Testis (tissue), 3 donors: ENCODE results near the gene MRPL45. TPM values are rescaled to one million over a fixed set of nuclear protein-coding genes. Genes with fewer than 3 reads are reported as not detected.

Experiments
- DNase-seq: peaks from one replicate; pipeline ENCODE4 v3.0.0-alpha.2; 2019
- H3K27ac ChIP-seq, 2 donors: fragments of 200-600 bp; sonication (generic); one replicate each; pipeline ENCODE4 v1.5.1; 2019
- H3K27me3 ChIP-seq: fragments of 200-600 bp; sonication (generic); one replicate; pipeline ENCODE4 v1.5.1; 2019
- H3K36me3 ChIP-seq: fragments of 200-600 bp; sonication (generic); one replicate; pipeline ENCODE4 v1.5.1; 2017; ENCODE audit warnings: low read depth; ENCODE audit errors: missing control alignments
- H3K4me1 ChIP-seq: fragments of 200-600 bp; sonication (generic); one replicate; pipeline ENCODE4 v1.5.1; 2019
- H3K4me3 ChIP-seq, 2 donors: fragments of 200-600 bp; sonication (generic); one replicate each; pipeline ENCODE4 v1.5.1; 2017 to 2019
- H3K9me3 ChIP-seq: fragments of 200-600 bp; sonication (generic); one replicate; pipeline ENCODE4 v1.5.1; 2017
- POLR2A ChIP-seq: fragments of 450-650 bp; IDR thresholded peaks from one replicate; pipeline ENCODE4 v1.6.1; 2017; ENCODE audit warnings: antibody characterized with exemption, mild to moderate bottlenecking, moderate library complexity
- WGBS, 2 donors: methylation state at CpG; one replicate each; pipeline ENCODE4 v1.1.5; 2018; 5-methylcytosine and 5-hydroxymethylcytosine counted together
- intact Hi-C: fragments of 100-400 bp; cut with DNase I; formaldehyde crosslinking; loops from one replicate; pipeline ENCODE4 v1.15.1; 2023; ENCODE audit warnings: low total_unique reads
- polyA plus RNA-seq: library from polyadenylated mRNA; stranded (reverse); fragments of 350-450 nt; fragmentation: Illumina TruSeq; extraction: RNeasy Lipid Tissue Mini Kit (QIAGEN cat#74804); gene quantifications from one replicate; pipeline ENCODE4 v1.2.3, GENCODE V29; 2014; ENCODE audit warnings: low read depth, low replicate concordance; ENCODE audit not compliant: insufficient read depth
- total RNA-seq, 2 donors: library from RNA; depleted of rRNA; stranded (reverse); fragments of >200 nt; gene quantifications; one replicate each; pipeline ENCODE4 v1.2.3, GENCODE V29; 2016
- TF ChIP-seq, protein P1 (sequence below), 3 experiments: fragments of 450-650 bp in 2 of 3; fragments of 200-600 bp in 1 of 3; sonication (generic) in 1 of 3; IDR thresholded peaks; one replicate each; pipeline ENCODE4 v1.5.1; 2016 to 2019; ENCODE audit warnings: antibody characterized with exemption in 3 of 3, mild to moderate bottlenecking in 2 of 3, moderate library complexity in 1 of 3

MRPL45 gene
- total and polyA plus RNA-seq, 3 donors from 2014 or later: 13.9 to 26.1 (median 18.5) TPM

DNA sequence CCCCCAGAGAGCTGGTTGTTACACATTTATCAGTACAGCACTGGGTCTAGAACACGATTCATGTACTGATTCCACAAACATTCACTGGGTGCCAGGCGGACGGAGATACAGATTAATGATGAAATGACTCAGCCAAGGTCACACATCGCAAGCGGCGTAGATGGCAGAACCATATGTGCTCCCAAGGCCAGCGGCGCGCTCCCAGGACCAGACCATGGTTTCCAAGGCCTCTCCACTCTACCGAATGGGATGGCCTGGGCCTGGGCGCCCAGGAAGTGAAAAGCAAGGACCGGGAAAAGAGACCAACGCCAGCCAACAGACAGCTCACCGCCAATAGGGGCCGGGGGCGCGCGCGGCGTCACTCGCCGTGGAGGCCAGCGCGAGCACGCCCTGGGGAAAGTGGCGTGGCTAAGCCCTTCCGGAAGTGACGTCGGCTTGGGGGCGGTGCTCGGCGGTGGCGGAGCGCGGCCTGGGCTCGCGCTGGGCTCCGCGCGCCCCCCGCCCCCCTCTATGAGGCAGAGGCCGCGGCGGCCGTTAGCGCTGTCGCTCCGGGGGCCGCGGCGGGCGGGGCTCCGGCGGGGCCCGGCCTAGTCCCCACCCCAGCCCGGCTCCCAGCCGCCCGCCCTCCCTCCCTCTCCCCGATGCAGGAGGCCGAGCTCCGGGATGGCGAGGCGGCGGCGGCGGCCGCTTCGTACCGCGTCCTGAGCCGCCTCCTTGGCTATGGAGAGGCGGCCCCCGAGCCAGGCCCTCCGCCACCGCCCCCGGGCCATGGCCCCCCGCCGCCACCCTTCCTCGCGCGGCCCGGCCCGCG, 54.6 kb downstream of the MRPL45 start, which contains the start of gene SOCS7:
Gene SOCS7 (plus strand): TSS at position 433 of the 811 bp plus-strand sequence. CDS start 209 bp downstream, at position 642.
- intact Hi-C loops: loop anchor here (5.0 kb wide), 1 partner anchor 61 kb away; no protein-coding TSS in a partner anchor
- Histone ChIP-seq H3K4me3 (peak within 1 kb of the TSS; percentile 83 to 98), H3K9me3 (no peaks in the 10 kb centered on the region), H3K27me3 (no peaks in the 10 kb centered on the region), H3K36me3 (no peaks in the 10 kb centered on the region), H3K27ac (peak within 1 kb of the TSS; percentile 77 to 90), H3K4me1 (peaks cover 25% of the 10 kb centered on the region)
- DNase-seq: peak; percentile 96
- WGBS, 2 donors: 2 to 6% methylated on average over 11 to 61 of the region's 84 CpGs
- TF ChIP-seq POLR2A: no peak
- TF ChIP-seq, protein P1, sequence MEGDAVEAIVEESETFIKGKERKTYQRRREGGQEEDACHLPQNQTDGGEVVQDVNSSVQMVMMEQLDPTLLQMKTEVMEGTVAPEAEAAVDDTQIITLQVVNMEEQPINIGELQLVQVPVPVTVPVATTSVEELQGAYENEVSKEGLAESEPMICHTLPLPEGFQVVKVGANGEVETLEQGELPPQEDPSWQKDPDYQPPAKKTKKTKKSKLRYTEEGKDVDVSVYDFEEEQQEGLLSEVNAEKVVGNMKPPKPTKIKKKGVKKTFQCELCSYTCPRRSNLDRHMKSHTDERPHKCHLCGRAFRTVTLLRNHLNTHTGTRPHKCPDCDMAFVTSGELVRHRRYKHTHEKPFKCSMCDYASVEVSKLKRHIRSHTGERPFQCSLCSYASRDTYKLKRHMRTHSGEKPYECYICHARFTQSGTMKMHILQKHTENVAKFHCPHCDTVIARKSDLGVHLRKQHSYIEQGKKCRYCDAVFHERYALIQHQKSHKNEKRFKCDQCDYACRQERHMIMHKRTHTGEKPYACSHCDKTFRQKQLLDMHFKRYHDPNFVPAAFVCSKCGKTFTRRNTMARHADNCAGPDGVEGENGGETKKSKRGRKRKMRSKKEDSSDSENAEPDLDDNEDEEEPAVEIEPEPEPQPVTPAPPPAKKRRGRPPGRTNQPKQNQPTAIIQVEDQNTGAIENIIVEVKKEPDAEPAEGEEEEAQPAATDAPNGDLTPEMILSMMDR (IDR thresholded peaks at IDR 0.05): no peak

DNA sequence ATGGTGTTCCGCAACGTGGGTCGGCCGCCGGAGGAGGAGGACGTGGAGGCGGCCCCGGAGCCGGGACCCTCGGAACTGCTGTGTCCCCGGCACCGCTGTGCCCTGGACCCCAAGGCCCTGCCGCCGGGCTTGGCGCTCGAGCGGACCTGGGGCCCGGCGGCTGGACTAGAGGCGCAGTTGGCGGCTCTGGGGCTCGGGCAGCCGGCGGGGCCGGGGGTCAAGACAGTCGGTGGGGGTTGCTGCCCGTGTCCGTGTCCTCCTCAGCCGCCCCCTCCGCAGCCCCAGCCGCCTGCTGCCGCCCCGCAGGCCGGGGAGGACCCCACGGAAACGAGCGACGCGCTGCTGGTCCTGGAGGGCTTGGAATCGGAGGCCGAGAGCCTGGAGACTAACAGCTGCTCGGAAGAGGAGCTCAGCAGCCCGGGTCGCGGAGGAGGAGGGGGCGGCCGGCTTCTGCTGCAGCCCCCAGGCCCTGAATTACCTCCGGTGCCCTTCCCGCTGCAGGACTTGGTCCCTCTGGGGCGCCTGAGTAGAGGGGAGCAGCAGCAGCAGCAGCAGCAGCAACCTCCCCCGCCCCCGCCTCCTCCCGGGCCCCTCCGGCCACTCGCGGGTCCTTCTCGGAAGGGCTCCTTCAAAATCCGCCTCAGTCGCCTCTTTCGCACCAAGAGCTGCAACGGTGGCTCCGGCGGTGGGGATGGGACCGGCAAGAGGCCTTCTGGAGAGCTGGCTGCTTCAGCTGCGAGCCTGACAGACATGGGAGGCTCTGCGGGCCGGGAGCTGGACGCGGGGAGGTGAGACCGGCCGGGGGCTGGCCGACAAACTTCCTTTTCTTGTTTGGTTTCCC, 55.5 kb downstream of the MRPL45 start:
- TF ChIP-seq POLR2A: no peak
- WGBS, 2 donors: 0% methylated on average over 21 to 54 of the region's 72 CpGs
- H3K27ac ChIP-seq: peak overlapping the region; percentile 77 to 90
- intact Hi-C loops: loop anchor here (5.0 kb wide), 1 partner anchor 60 kb away; no protein-coding TSS in a partner anchor
- peaks cover 28% of the 10 kb centered on the region for H3K4me1 ChIP-seq
- H3K27me3 ChIP-seq: no peaks in the 10 kb centered on the region
- no peaks in the 10 kb centered on the region for H3K9me3 ChIP-seq
- peak; percentile 44 for DNase-seq
- no peaks in the 10 kb centered on the region for H3K36me3 ChIP-seq
- H3K4me3 ChIP-seq: peak overlapping the region; percentile 83 to 98

DNA sequence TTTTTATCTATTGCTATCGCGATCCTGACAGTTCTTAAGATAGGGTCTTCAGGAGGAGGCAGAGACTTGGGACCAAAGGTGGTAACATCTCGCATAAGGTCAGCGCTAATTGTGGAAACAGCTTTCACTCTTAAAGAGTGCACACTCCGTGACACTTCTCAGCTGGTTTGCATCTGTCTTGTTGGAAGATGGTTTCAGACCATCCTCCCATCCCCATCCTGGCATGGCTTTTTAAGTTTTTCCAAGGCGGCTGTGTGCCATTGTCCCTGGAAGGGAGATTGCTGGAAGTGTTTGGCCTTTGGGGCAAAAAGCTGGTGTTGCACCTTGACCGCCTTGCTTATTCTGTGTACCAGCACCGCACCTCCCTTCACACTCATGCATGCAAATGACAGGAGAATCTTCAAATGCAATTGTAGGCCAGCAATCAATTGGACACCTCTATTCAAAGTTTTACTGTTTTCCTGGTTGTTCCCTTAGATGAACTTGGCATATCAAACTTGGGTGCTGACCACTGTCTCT, 56.2 kb downstream of the MRPL45 start:
- TF ChIP-seq, protein P1 (IDR thresholded peaks at IDR 0.05): no peak
- TF ChIP-seq POLR2A: no peak
- Histone ChIP-seq H3K36me3 (no peaks in the 10 kb centered on the region), H3K4me3 (peak overlapping the region; percentile 83 to 98), H3K27ac (no peak overlapping the region), H3K4me1 (peaks cover 33% of the 10 kb centered on the region), H3K27me3 (no peaks in the 10 kb centered on the region), H3K9me3 (no peaks in the 10 kb centered on the region)
- WGBS, 2 donors: 10 to 12% methylated on average over 8 of the region's 8 CpGs
- intact Hi-C loops: loop anchor here (5.0 kb wide), 1 partner anchor 59 kb away; no protein-coding TSS in a partner anchor
- DNase-seq: no peak

DNA sequence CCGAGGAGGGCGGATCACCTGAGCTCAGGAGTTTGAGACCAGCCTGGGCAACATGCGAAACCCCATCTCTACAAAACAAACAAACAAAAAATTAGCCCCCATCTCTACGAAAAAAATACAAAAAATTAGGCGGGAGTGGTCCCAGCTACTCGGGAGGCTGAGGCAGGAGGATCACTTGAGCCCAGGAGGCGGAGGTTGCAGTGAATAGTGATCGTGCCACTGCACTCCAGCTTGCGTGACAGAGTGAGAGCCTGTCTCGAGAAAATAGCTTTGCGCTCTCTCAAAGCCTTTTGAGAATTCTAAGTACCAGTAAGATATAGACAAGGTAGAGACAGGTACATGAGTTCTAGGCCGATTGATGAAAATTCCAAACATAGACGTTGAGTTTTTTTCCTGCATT, 56.7 kb downstream of the MRPL45 start:
- no peak for DNase-seq
- Histone ChIP-seq H3K4me1 (peaks cover 36% of the 10 kb centered on the region), H3K36me3 (no peaks in the 10 kb centered on the region), H3K27me3 (no peaks in the 10 kb centered on the region), H3K4me3 (no peak overlapping the region), H3K27ac (no peak overlapping the region), H3K9me3 (no peaks in the 10 kb centered on the region)
- intact Hi-C loops: loop anchor here (5.0 kb wide), 1 partner anchor 59 kb away; no protein-coding TSS in a partner anchor
- 59 to 68% methylated on average over 13 of the region's 13 CpGs for WGBS, 2 donors
- TF ChIP-seq POLR2A: no peak
- TF ChIP-seq, protein P1 (IDR thresholded peaks at IDR 0.05): no peak

DNA sequence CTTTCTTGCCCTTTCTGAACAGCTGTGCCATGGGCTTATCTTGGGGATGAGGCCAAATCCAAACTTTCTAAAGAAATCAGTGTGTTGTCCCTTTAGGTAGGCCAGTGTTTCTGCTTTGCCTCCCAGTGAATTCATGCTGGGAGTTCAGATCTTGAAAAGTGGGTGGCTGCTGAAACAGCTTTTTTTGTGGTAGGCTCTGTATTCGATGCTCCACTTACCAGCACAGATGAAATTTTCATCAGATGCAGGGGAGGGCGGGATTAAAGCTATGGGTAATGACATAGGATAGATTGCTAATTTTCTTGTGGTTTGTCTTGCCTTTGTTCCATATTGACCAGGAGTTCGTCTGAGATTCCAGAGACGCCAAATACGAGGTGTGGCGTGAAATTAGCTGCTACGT, 57.5 kb downstream of the MRPL45 start:
- peaks cover 41% of the 10 kb centered on the region for H3K4me1 ChIP-seq
- H3K4me3 ChIP-seq: no peak overlapping the region
- 76 to 88% methylated on average over 7 of the region's 7 CpGs for WGBS, 2 donors
- no peak overlapping the region for H3K27ac ChIP-seq
- no peak for DNase-seq
- H3K27me3 ChIP-seq: no peaks in the 10 kb centered on the region
- no peaks in the 10 kb centered on the region for H3K9me3 ChIP-seq
- no peaks in the 10 kb centered on the region for H3K36me3 ChIP-seq
- intact Hi-C loops: loop anchor here (5.0 kb wide), 1 partner anchor 58 kb away; no protein-coding TSS in a partner anchor
- TF ChIP-seq, protein P1 (IDR thresholded peaks at IDR 0.05): no peak
- no peak for TF ChIP-seq POLR2A
